CD14-positive monocyte (primary cell): ENCODE measurements around the gene PLPP7. TPM values are rescaled to one million over a fixed set of nuclear protein-coding genes. Genes with fewer than 3 reads are reported as not detected.
A peak's percentile ranks its signal among the peaks of the same experiment; 100 is the strongest.

Experiments
- DNase-seq, 3 donors: peaks; one replicate each; pipeline ENCODE4 v3.0.0-alpha.2; 2011 to 2022
- H2AFZ ChIP-seq: 2 replicates; pipeline ENCODE4 v1.6.0; 2012; ENCODE audit warnings: mild to moderate bottlenecking, low read depth, low read length, inconsistent platforms; ENCODE audit not compliant: insufficient read depth, poor library complexity, severe bottlenecking
- H3K27ac ChIP-seq, 2 donors: 1 replicate in 1 of 2; 2 replicates in 1 of 2; pipeline ENCODE4 v1.5.1; 2012 to 2013; ENCODE audit warnings: low read length in 2 of 2, control low read depth in 1 of 2, inconsistent platforms in 1 of 2, low read depth in 1 of 2, mild to moderate bottlenecking in 1 of 2
- H3K27me3 ChIP-seq, 2 donors: one replicate each; pipeline versions ENCODE4 v1.6.0 to v1.6.1; 2011 to 2013; ENCODE audit warnings: low read length in 2 of 2; ENCODE audit not compliant: control insufficient read depth in 2 of 2, insufficient read depth in 2 of 2
- H3K36me3 ChIP-seq, 2 donors: replicated peaks in 1 of 2; 1 replicate in 1 of 2; 2 replicates in 1 of 2; pipeline versions ENCODE4 v1.5.1 to v1.6.1; 2012 to 2013; ENCODE audit warnings: low read length in 2 of 2, control low read depth in 1 of 2, inconsistent platforms in 1 of 2, mild to moderate bottlenecking in 1 of 2; ENCODE audit not compliant: insufficient read depth in 2 of 2, control insufficient read depth in 1 of 2
- H3K4me1 ChIP-seq, 2 donors: 1 replicate in 1 of 2; 2 replicates in 1 of 2; pipeline versions ENCODE4 v1.5.1 to v1.6.1; 2012 to 2013; ENCODE audit warnings: low read length in 2 of 2, control low read depth in 1 of 2, inconsistent platforms in 1 of 2, mild to moderate bottlenecking in 1 of 2, moderate library complexity in 1 of 2; ENCODE audit not compliant: insufficient read depth in 2 of 2, control insufficient read depth in 1 of 2
- H3K4me2 ChIP-seq: replicated peaks from 2 replicates; pipeline ENCODE3; 2012; ENCODE audit warnings: low read length, moderate library complexity, mild to moderate bottlenecking; ENCODE audit not compliant: poor library complexity, severe bottlenecking; ENCODE audit errors: extremely low read depth
- H3K4me3 ChIP-seq, 3 experiments: fragments of 200-600 bp in 1 of 3; sonication (generic) in 1 of 3; replicated peaks in 1 of 3; 1 replicate in 2 of 3; 2 replicates in 1 of 3; pipeline ENCODE4 v1.5.1; 2011 to 2013; ENCODE audit warnings: low read length in 3 of 3, mild to moderate bottlenecking in 3 of 3, control low read depth in 2 of 3, low read depth in 2 of 3, inconsistent platforms in 1 of 3, moderate library complexity in 1 of 3
- H3K79me2 ChIP-seq: 2 replicates; pipeline ENCODE4 v1.6.0; 2012; ENCODE audit warnings: mild to moderate bottlenecking, control low read depth, inconsistent platforms, low read length, moderate library complexity; ENCODE audit not compliant: insufficient read depth
- H3K9ac ChIP-seq: 2 replicates; pipeline ENCODE4 v1.6.0; 2017; ENCODE audit warnings: low read length, mild to moderate bottlenecking; ENCODE audit not compliant: insufficient read depth, poor library complexity, severe bottlenecking
- H3K9me3 ChIP-seq, 2 donors: replicated peaks in 1 of 2; 1 replicate in 1 of 2; 2 replicates in 1 of 2; pipeline versions ENCODE4 v1.5.1 to v1.6.1; 2012 to 2013; ENCODE audit warnings: low read length in 2 of 2, control low read depth in 1 of 2; ENCODE audit not compliant: control insufficient read depth in 1 of 2, insufficient read depth in 1 of 2
- H4K20me1 ChIP-seq: 2 replicates; pipeline ENCODE4 v1.6.0; 2012; ENCODE audit warnings: mild to moderate bottlenecking, low read length, control low read depth, moderate library complexity; ENCODE audit not compliant: insufficient read depth
- H3K27ac Mint-ChIP-seq, 7 donors: one replicate each; pipeline ENCODE4 v1.8.0; 2020; ENCODE audit warnings: mild to moderate bottlenecking in 7 of 7, mixed read lengths in 7 of 7, moderate library complexity in 6 of 7, inconsistent platforms in 2 of 7
- H3K27me3 Mint-ChIP-seq, 3 donors: one replicate each; pipeline ENCODE4 v1.8.0; 2021 to 2022; ENCODE audit warnings: low read depth in 3 of 3, mild to moderate bottlenecking in 3 of 3, mixed read lengths in 3 of 3, moderate library complexity in 3 of 3, inconsistent platforms in 1 of 3
- H3K36me3 Mint-ChIP-seq, 2 donors: one replicate each; pipeline ENCODE4 v1.8.0; 2020; ENCODE audit warnings: mixed read lengths in 2 of 2, inconsistent platforms in 1 of 2, mild to moderate bottlenecking in 1 of 2
- H3K4me1 Mint-ChIP-seq: one replicate; pipeline ENCODE4 v1.8.0; 2020; ENCODE audit warnings: mild to moderate bottlenecking, mixed read lengths
- H3K4me3 Mint-ChIP-seq, 2 donors: one replicate each; pipeline ENCODE4 v1.8.0; 2020; ENCODE audit warnings: mild to moderate bottlenecking in 2 of 2, mixed read lengths in 2 of 2, moderate library complexity in 1 of 2
- H3K9me3 Mint-ChIP-seq, 7 donors: one replicate each; pipeline ENCODE4 v1.8.0; 2020 to 2022; ENCODE audit warnings: mixed read lengths in 7 of 7, mild to moderate bottlenecking in 6 of 7, moderate library complexity in 6 of 7, inconsistent platforms in 2 of 7
- CTCF ChIP-seq: fragments of 200-600 bp; IDR thresholded peaks from one replicate; pipeline ENCODE4 v1.8.0; 2022; ENCODE audit warnings: antibody characterized with exemption, mild to moderate bottlenecking
- WGBS: methylation state at CpG from one replicate; pipeline ENCODE4 v1.1.5; 2013; ENCODE audit warnings: missing lambda C conversion rate; ENCODE audit not compliant: insufficient coverage; 5-methylcytosine and 5-hydroxymethylcytosine counted together
- intact Hi-C, 2 donors: fragments of 100-400 bp; cut with micrococcal nuclease; formaldehyde crosslinking; loops; one replicate each; pipeline versions ENCODE4 v1.15.0 to v1.15.1; 2023
- polyA plus RNA-seq, 3 donors: library from polyadenylated mRNA; depleted of rRNA in 1 of 3; unstranded in 2 of 3; stranded (reverse) in 1 of 3; fragments of 300-500 nt in 2 of 3; fragments of >200 nt in 1 of 3; fragmentation: Illumina TruSeq in 2 of 3; gene quantifications; 1 replicate in 2 of 3; 2 replicates in 1 of 3; pipeline ENCODE4 v1.2.3, GENCODE V29; 2012 to 2021

Gene PLPP7
- polyA plus RNA-seq, 3 donors, result 1.1 to 3.1 (median 1.5) TPM

- peak overlapping the region in 1 of 7 donors; percentile 37 for H3K27ac Mint-ChIP-seq
- no peaks in the 10 kb centered on the region for H3K9me3 ChIP-seq
- H4K20me1 ChIP-seq, result no peaks in the 10 kb centered on the region
- H3K27me3 Mint-ChIP-seq, result peaks cover 1 to 3% (median 2%) of the 10 kb centered on the region in 3 donors
- H3K36me3 ChIP-seq, result no peaks in the 10 kb centered on the region
- H3K9ac ChIP-seq, result no peak overlapping the region
- no peak for DNase-seq
- no peaks in the 10 kb centered on the region for H3K79me2 ChIP-seq
- H3K36me3 Mint-ChIP-seq, result no peaks in the 10 kb centered on the region
- no peak overlapping the region for H3K4me3 Mint-ChIP-seq
- WGBS, result 95% methylated on average over 3 of the region's 7 CpGs
- no peaks in the 10 kb centered on the region for H3K9me3 Mint-ChIP-seq
- H3K4me2 ChIP-seq, result no peak overlapping the region
- peaks cover 8% of the 10 kb centered on the region in 2 donors for H3K4me1 ChIP-seq
- H3K4me3 ChIP-seq, result no peak overlapping the region
- no peak overlapping the region for H2AFZ ChIP-seq
- H3K4me1 Mint-ChIP-seq, result peaks cover 5% of the 10 kb centered on the region
- intact Hi-C loops, result no loop called here
- H3K27me3 ChIP-seq, result no peaks in the 10 kb centered on the region
- H3K27ac ChIP-seq, result no peak overlapping the region
- TF ChIP-seq CTCF, result no peak
Measured at GRCh38 chr9:131291795-131292315, 2.3 kb downstream of the PLPP7 start.

- no peaks in the 10 kb centered on the region for H3K36me3 ChIP-seq
- no peaks in the 10 kb centered on the region for H3K79me2 ChIP-seq
- H3K4me2 ChIP-seq, result no peak overlapping the region
- H3K9me3 ChIP-seq, result no peaks in the 10 kb centered on the region
- H3K9ac ChIP-seq, result no peak overlapping the region
- H3K27me3 ChIP-seq, result no peaks in the 10 kb centered on the region
- DNase-seq, result no peak
- H3K27me3 Mint-ChIP-seq, result peaks cover 1 to 3% (median 2%) of the 10 kb centered on the region in 3 donors
- H3K36me3 Mint-ChIP-seq, result no peaks in the 10 kb centered on the region
- H3K27ac ChIP-seq, result no peak overlapping the region
- H3K4me1 ChIP-seq, result peaks cover 8% of the 10 kb centered on the region in 2 donors
- no peak overlapping the region for H3K4me3 Mint-ChIP-seq
- H3K27ac Mint-ChIP-seq, result no peak overlapping the region
- H3K4me1 Mint-ChIP-seq, result peaks cover 5% of the 10 kb centered on the region
- H3K9me3 Mint-ChIP-seq, result no peaks in the 10 kb centered on the region
- intact Hi-C loops, result no loop called here
- no peak overlapping the region for H2AFZ ChIP-seq
- H3K4me3 ChIP-seq, result no peak overlapping the region
- H4K20me1 ChIP-seq, result no peaks in the 10 kb centered on the region
- no peak for TF ChIP-seq CTCF
- WGBS, result 100% methylated on average over 5 of the region's 10 CpGs
Measured at GRCh38 chr9:131292937-131293336, 3.4 kb downstream of the PLPP7 start.
